Measurements from ENCODE around the gene GH1. TPM values are rescaled to one million over a fixed set of nuclear protein-coding genes. Genes with fewer than 3 reads are reported as not detected.

GH1 gene
- total RNA-seq, 1 experiment from 2014 or later, result not detected

DNA sequence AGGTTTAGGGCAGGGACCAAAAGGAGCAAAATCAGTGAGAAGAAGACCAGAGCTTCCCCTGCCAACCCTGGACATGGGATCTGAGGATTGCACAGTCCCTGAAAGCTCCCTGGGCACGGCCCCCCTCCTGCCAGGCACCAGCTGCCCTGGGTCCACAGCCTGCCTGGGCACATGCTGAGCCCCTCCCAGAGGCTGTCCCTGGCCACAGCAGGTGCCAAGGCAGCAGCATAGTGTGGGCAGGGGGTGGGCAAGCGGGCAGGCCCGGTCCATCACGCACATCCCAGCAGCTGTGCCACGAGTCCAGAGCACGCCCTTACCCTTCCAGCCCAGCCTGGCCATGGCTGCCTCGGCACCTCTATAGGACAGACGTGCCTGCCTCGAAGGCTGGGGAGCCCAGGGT lies 41.4 kb upstream of the GH1 start:
- H3K36me3 ChIP-seq (ENCODE audit: control insufficient read depth, insufficient read depth, low read length), result no peaks in the 10 kb centered on the region
- H3K9me3 ChIP-seq (ENCODE audit: control insufficient read depth, insufficient read depth, low read depth, low read length), result no peaks in the 10 kb centered on the region
- H3K4me1 ChIP-seq (ENCODE audit: control insufficient read depth, insufficient read depth, low read length), result no peaks in the 10 kb centered on the region
- H3K27me3 ChIP-seq (ENCODE audit: control insufficient read depth, insufficient read depth, low read length), result no peaks in the 10 kb centered on the region
- no peak overlapping the region for H3K27ac ChIP-seq (ENCODE audit: low read length)
- intact Hi-C loops (cut with micrococcal nuclease; ENCODE audit: unreplicated experiment) (no loop called here), in situ Hi-C loops (cut with HindIII; ENCODE audit: low pct_unique_long_range_greater_than_20kb, low sequenced_read_pairs) (no loop called here)
- BruUV-seq (replicated peaks), result no TSS peak
- POLR2A ChIA-PET, result no interaction called here
- CTCF ChIA-PET, result no interaction called here
- H3K4me3 ChIP-seq (ENCODE audit: low read depth in 2 of 2, low read length in 2 of 2), result no peak overlapping the region
- TF ChIP-seq SIN3A (IDR thresholded peaks at IDR 0.05; ENCODE audit: borderline replicate concordance, insufficient read depth, low read depth, low read length) (no peak), POLR2AphosphoS5 (IDR thresholded peaks at IDR 0.05; ENCODE audit: low read depth, low read length) (no peak), TCF7L2 (IDR thresholded peaks at IDR 0.05; ENCODE audit: low read depth, low read length) (no peak)
- TF ChIP-seq, protein P1, sequence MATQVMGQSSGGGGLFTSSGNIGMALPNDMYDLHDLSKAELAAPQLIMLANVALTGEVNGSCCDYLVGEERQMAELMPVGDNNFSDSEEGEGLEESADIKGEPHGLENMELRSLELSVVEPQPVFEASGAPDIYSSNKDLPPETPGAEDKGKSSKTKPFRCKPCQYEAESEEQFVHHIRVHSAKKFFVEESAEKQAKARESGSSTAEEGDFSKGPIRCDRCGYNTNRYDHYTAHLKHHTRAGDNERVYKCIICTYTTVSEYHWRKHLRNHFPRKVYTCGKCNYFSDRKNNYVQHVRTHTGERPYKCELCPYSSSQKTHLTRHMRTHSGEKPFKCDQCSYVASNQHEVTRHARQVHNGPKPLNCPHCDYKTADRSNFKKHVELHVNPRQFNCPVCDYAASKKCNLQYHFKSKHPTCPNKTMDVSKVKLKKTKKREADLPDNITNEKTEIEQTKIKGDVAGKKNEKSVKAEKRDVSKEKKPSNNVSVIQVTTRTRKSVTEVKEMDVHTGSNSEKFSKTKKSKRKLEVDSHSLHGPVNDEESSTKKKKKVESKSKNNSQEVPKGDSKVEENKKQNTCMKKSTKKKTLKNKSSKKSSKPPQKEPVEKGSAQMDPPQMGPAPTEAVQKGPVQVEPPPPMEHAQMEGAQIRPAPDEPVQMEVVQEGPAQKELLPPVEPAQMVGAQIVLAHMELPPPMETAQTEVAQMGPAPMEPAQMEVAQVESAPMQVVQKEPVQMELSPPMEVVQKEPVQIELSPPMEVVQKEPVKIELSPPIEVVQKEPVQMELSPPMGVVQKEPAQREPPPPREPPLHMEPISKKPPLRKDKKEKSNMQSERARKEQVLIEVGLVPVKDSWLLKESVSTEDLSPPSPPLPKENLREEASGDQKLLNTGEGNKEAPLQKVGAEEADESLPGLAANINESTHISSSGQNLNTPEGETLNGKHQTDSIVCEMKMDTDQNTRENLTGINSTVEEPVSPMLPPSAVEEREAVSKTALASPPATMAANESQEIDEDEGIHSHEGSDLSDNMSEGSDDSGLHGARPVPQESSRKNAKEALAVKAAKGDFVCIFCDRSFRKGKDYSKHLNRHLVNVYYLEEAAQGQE (IDR thresholded peaks at IDR 0.05; ENCODE audit: insufficient read depth in 1 of 2, low read depth in 2 of 2, low read length in 1 of 2), result no peak
- TF ChIP-seq, protein P2, sequence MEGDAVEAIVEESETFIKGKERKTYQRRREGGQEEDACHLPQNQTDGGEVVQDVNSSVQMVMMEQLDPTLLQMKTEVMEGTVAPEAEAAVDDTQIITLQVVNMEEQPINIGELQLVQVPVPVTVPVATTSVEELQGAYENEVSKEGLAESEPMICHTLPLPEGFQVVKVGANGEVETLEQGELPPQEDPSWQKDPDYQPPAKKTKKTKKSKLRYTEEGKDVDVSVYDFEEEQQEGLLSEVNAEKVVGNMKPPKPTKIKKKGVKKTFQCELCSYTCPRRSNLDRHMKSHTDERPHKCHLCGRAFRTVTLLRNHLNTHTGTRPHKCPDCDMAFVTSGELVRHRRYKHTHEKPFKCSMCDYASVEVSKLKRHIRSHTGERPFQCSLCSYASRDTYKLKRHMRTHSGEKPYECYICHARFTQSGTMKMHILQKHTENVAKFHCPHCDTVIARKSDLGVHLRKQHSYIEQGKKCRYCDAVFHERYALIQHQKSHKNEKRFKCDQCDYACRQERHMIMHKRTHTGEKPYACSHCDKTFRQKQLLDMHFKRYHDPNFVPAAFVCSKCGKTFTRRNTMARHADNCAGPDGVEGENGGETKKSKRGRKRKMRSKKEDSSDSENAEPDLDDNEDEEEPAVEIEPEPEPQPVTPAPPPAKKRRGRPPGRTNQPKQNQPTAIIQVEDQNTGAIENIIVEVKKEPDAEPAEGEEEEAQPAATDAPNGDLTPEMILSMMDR (IDR thresholded peaks at IDR 0.05), result no peak
- ATAC-seq, result no peak
- DNase-seq (ENCODE audit: low read depth, low spot score), result no peak

DNA sequence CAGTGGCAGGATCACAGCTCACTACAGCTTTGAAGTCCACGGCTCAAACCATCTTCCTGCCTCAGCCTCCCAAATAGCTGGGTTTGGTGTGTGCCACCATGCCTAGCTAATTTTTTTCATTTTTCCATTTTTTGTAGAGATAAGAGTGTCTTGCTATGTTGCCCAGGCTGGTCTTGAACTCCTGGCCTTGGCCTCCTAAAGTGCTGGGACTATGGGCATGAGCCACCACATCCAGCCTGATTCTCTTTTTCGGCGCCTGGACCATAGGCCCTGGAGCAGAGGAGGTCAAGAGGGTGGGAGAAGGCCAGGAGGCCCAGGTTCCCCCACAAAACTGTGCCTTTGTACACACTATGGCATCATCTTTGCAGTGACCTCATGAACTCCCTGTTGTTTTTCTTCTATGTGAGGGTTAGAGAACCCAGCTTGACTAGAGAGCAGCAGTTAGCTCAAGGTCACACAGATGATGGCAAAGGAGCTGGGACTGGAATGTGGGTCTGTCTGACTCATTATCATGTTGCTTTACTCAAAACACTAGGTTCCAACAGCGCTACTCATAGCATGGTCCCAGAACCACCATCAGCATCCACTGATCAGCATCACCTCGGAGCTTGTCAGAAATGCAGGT lies 37.8 kb upstream of the GH1 start:
- intact Hi-C loops (cut with micrococcal nuclease; ENCODE audit: unreplicated experiment), result no loop called here
- Histone ChIP-seq H3K27me3 (ENCODE audit: control insufficient read depth, insufficient read depth, low read length) (no peaks in the 10 kb centered on the region), H3K27ac (ENCODE audit: low read length) (no peak overlapping the region), H3K36me3 (ENCODE audit: control insufficient read depth, insufficient read depth, low read length) (no peaks in the 10 kb centered on the region), H3K9me3 (ENCODE audit: control insufficient read depth, insufficient read depth, low read depth, low read length) (no peaks in the 10 kb centered on the region), H3K4me3 (ENCODE audit: low read depth in 2 of 2, low read length in 2 of 2) (no peak overlapping the region), H3K4me1 (ENCODE audit: control insufficient read depth, insufficient read depth, low read length) (no peaks in the 10 kb centered on the region)
- TF ChIP-seq, protein P1 (IDR thresholded peaks at IDR 0.05; ENCODE audit: insufficient read depth in 1 of 2, low read depth in 2 of 2, low read length in 1 of 2), result no peak
- TF ChIP-seq, protein P2 (IDR thresholded peaks at IDR 0.05), result no peak
- TF ChIP-seq POLR2AphosphoS5 (IDR thresholded peaks at IDR 0.05; ENCODE audit: low read depth, low read length) (no peak), SIN3A (IDR thresholded peaks at IDR 0.05; ENCODE audit: borderline replicate concordance, insufficient read depth, low read depth, low read length) (no peak), TCF7L2 (IDR thresholded peaks at IDR 0.05; ENCODE audit: low read depth, low read length) (no peak)
- no TSS peak for BruUV-seq (replicated peaks)
- in situ Hi-C loops (cut with HindIII; ENCODE audit: low pct_unique_long_range_greater_than_20kb, low sequenced_read_pairs), result no loop called here
- ChIA-PET POLR2A (no interaction called here), CTCF (interaction anchor here (0.6 to 1.0 kb wide), 2 partner anchors 10 to 34 kb away, joined by 3 to 8 read pairs; no protein-coding TSS in a partner anchor)
- DNase-seq (ENCODE audit: low read depth, low spot score), result no peak
- no peak for ATAC-seq

All from Panc1 (cell line).